WTC11 (cell line): ENCODE results near the gene WNT3A. TPM values are rescaled to one million over a fixed set of nuclear protein-coding genes. Genes with fewer than 3 reads are reported as not detected.

Source experiments
- ATAC-seq: fragments of 200-7000 bp; cut with Tn5 transposase; 2 replicates; pipeline ENCODE4 v1.10.0; 2021; ENCODE audit warnings: mild to moderate bottlenecking, moderate library complexity
- CTCF ChIA-PET: fragments of 300-600 bp; sonication (Branson Sonifier 250); formaldehyde crosslinking; loops from one replicate; lab custom pipeline; 2021; ENCODE audit warnings: antibody characterized with exemption; lab: Charles Lee
- POLR2A ChIA-PET: fragments of 350-600 bp; sonication (Branson Sonifier 250); formaldehyde crosslinking; loops from one replicate; lab custom pipeline; 2021; ENCODE audit warnings: antibody characterized with exemption; lab: Charles Lee
- DNase-seq: peaks from one replicate; pipeline ENCODE4 v3.0.0; 2021; ENCODE audit warnings: low spot score
- H3K27ac Mint-ChIP-seq: 2 replicates; pipeline ENCODE4 v1.8.0; 2021; ENCODE audit warnings: mixed read lengths
- H3K27me3 Mint-ChIP-seq: 2 replicates; pipeline ENCODE4 v1.8.0; 2021; ENCODE audit warnings: low read depth, mild to moderate bottlenecking, moderate library complexity, mixed read lengths
- H3K36me3 Mint-ChIP-seq: 2 replicates; pipeline ENCODE4 v1.8.0; 2021; ENCODE audit warnings: mixed read lengths
- H3K4me1 Mint-ChIP-seq: 2 replicates; pipeline ENCODE4 v1.8.0; 2022; ENCODE audit warnings: mixed read lengths
- H3K4me3 Mint-ChIP-seq: 2 replicates; pipeline ENCODE4 v1.8.0; 2021; ENCODE audit warnings: mild to moderate bottlenecking, moderate library complexity, mixed read lengths
- H3K9me3 Mint-ChIP-seq: 2 replicates; pipeline ENCODE4 v1.8.0; 2021; ENCODE audit warnings: mixed read lengths
- AR ChIP-seq: fragments of 250-450 bp; sonication (Bioruptor Pico); IDR thresholded peaks from 2 replicates; pipeline ENCODE4 v1.9.0; 2021; ENCODE audit warnings: mild to moderate bottlenecking
- CTCF ChIP-seq: fragments of 200-600 bp; IDR thresholded peaks from 2 replicates; pipeline ENCODE4 v1.8.0; 2022; ENCODE audit warnings: antibody characterized with exemption
- ERG ChIP-seq: fragments of 250-450 bp; sonication (Bioruptor Pico); IDR thresholded peaks from 2 replicates; pipeline ENCODE4 v1.8.0; 2021; ENCODE audit warnings: mild to moderate bottlenecking
- ESRRA ChIP-seq: sonication (generic); formaldehyde crosslinking; IDR thresholded peaks from 2 replicates; pipeline ENCODE4 v1.8.1; 2022; ENCODE audit warnings: mild to moderate bottlenecking, missing genetic modification reagents, borderline replicate concordance
- FOXP1 ChIP-seq: sonication (generic); formaldehyde crosslinking; IDR thresholded peaks from 2 replicates; pipeline ENCODE4 v1.8.0; 2022; ENCODE audit warnings: missing genetic modification reagents, mild to moderate bottlenecking, moderate library complexity, borderline replicate concordance
- FOXP4 ChIP-seq: sonication (generic); formaldehyde crosslinking; IDR thresholded peaks from 2 replicates; pipeline ENCODE4 v1.8.0; 2022; ENCODE audit warnings: mild to moderate bottlenecking, missing genetic modification reagents
- JAZF1 ChIP-seq: fragments of 250-450 bp; sonication (Bioruptor Pico); IDR thresholded peaks from 2 replicates; pipeline ENCODE4 v1.9.0; 2021; ENCODE audit warnings: moderate library complexity, mild to moderate bottlenecking, inconsistent platforms
- KAT7 ChIP-seq: sonication (generic); formaldehyde crosslinking; IDR thresholded peaks from 2 replicates; pipeline ENCODE4 v1.8.1; 2023; ENCODE audit warnings: missing genetic modification reagents, mild to moderate bottlenecking, borderline replicate concordance
- OVOL2 ChIP-seq: fragments of 250-450 bp; sonication (Bioruptor Pico); IDR thresholded peaks from 2 replicates; pipeline ENCODE4 v1.9.0; 2021; ENCODE audit warnings: mild to moderate bottlenecking, borderline replicate concordance
- PREB ChIP-seq: sonication (generic); formaldehyde crosslinking; IDR thresholded peaks from 2 replicates; pipeline ENCODE4 v1.8.1; 2022; ENCODE audit warnings: mild to moderate bottlenecking, missing genetic modification reagents, moderate library complexity, borderline replicate concordance
- PRRX2 ChIP-seq: fragments of 250-450 bp; sonication (Bioruptor Pico); IDR thresholded peaks from 2 replicates; pipeline ENCODE4 v1.8.0; 2021; ENCODE audit warnings: mild to moderate bottlenecking
- RELA ChIP-seq: sonication (generic); formaldehyde crosslinking; IDR thresholded peaks from 2 replicates; pipeline ENCODE4 v1.8.1; 2022; ENCODE audit warnings: missing genetic modification reagents, mild to moderate bottlenecking, borderline replicate concordance
- SP1 ChIP-seq: sonication (generic); formaldehyde crosslinking; conservative IDR thresholded peaks from 2 replicates; pipeline ENCODE4 v1.8.1; 2022; ENCODE audit warnings: missing genetic modification reagents
- TEAD4 ChIP-seq: sonication (generic); formaldehyde crosslinking; IDR thresholded peaks from 2 replicates; pipeline ENCODE4 v1.8.0; 2022; ENCODE audit warnings: mild to moderate bottlenecking, missing genetic modification reagents
- USF2 ChIP-seq: sonication (generic); formaldehyde crosslinking; IDR thresholded peaks from 2 replicates; pipeline ENCODE4 v1.8.1; 2023; ENCODE audit warnings: mild to moderate bottlenecking, missing genetic modification reagents, moderate library complexity
- ZMAT4 ChIP-seq: fragments of 250-450 bp; sonication (Bioruptor Pico); IDR thresholded peaks from 2 replicates; pipeline ENCODE4 v1.9.0; 2021; ENCODE audit warnings: mild to moderate bottlenecking
- ZNF232 ChIP-seq: sonication (generic); formaldehyde crosslinking; IDR thresholded peaks from 2 replicates; pipeline ENCODE4 v1.8.0; 2022; ENCODE audit warnings: mild to moderate bottlenecking, missing genetic modification reagents
- ZNF425 ChIP-seq: fragments of 250-450 bp; sonication (Bioruptor Pico); conservative IDR thresholded peaks from 2 replicates; pipeline ENCODE4 v1.9.0; 2021; ENCODE audit warnings: mild to moderate bottlenecking
- ZNF512 ChIP-seq: sonication (generic); formaldehyde crosslinking; IDR thresholded peaks from 2 replicates; pipeline ENCODE4 v1.8.1; 2022; ENCODE audit warnings: missing genetic modification reagents, borderline replicate concordance
- total RNA-seq: library from RNA; stranded (reverse); gene quantifications from 3 replicates; pipeline ENCODE4 v1.2.3, GENCODE V29; 2021

Gene WNT3A
- total RNA-seq, 1 experiment from 2014 or later, result 0.17 TPM

- Mint-ChIP-seq H3K27me3 (peaks cover 23% of the 10 kb centered on the region), H3K9me3 (no peaks in the 10 kb centered on the region), H3K36me3 (peaks cover 13% of the 10 kb centered on the region), H3K27ac (peak overlapping the region; percentile 36), H3K4me1 (peaks cover 13% of the 10 kb centered on the region), H3K4me3 (peak overlapping the region; percentile 89)
- DNase-seq, result no peak
- ATAC-seq, result no peak
- ChIA-PET CTCF (no interaction called here), POLR2A (no interaction called here)
- TF ChIP-seq KAT7 (CRISPR knock-in tag) (0 out of 2 replicates have a peak, but pooled peaks have one; percentile 69), PREB (CRISPR knock-in tag) (no peak), JAZF1 (CRISPR knock-in tag) (no peak), ESRRA (0 out of 2 replicates have a peak, but pooled peaks have one; percentile 36), ZNF425 (CRISPR knock-in tag) (no peak), ZNF512 (no peak), CTCF (no peak), FOXP1 (CRISPR knock-in tag) (no peak), OVOL2 (no peak), FOXP4 (CRISPR knock-in tag) (no peak), AR (no peak), ERG (CRISPR knock-in tag) (no peak), ZMAT4 (CRISPR knock-in tag) (no peak), ZNF232 (no peak), PRRX2 (CRISPR knock-in tag) (no peak), RELA (0 out of 2 replicates have a peak, but pooled peaks have one; percentile 46), SP1 (no peak), TEAD4 (CRISPR knock-in tag) (no peak), USF2 (CRISPR knock-in tag) (no peak)
Measured at GRCh38 chr1:228108742-228109072, 101.9 kb downstream of the WNT3A start.
